ENCODE measurements around the gene TMEM115.

Gene TMEM115

GRCh38 chr3:50358911-50359759, at the start of gene TMEM115:
TSS of gene TMEM115 (minus strand) at chr3:50359521. CDS start at chr3:50359063, 458 bp downstream.
- POLR2A ChIA-PET (ENCODE audit: low non-redundant PET) = no interaction called here
- TF ChIP-seq CTCF (conservative IDR thresholded peaks at IDR 0.05; ENCODE audit: low read depth) = no peak
- H3K27ac ChIP-seq = peak within 1 kb of the TSS; percentile 77
- DNase-seq (ENCODE audit: low spot score) = peak; percentile 88
- CTCF ChIA-PET = no interaction called here

GRCh38 chr3:50408443-50408944, 49.2 kb upstream of the TMEM115 start:
- ChIA-PET POLR2A (ENCODE audit: low non-redundant PET) (no interaction called here), CTCF (no interaction called here)
- H3K27ac ChIP-seq = no peak overlapping the region
- no peak for TF ChIP-seq CTCF (conservative IDR thresholded peaks at IDR 0.05; ENCODE audit: low read depth)
- no peak for DNase-seq (ENCODE audit: low spot score)

- no peak for DNase-seq (ENCODE audit: low spot score)
- POLR2A ChIA-PET (ENCODE audit: low non-redundant PET) = no interaction called here
- TF ChIP-seq CTCF (conservative IDR thresholded peaks at IDR 0.05; ENCODE audit: low read depth) = no peak
- H3K27ac ChIP-seq = no peak overlapping the region
- CTCF ChIA-PET = no interaction called here
These were observed 47.2 kb upstream of the TMEM115 start for GRCh38 chr3:50406487-50406886.

- ChIA-PET POLR2A (ENCODE audit: low non-redundant PET) (no interaction called here), CTCF (interaction anchor here (1.0 kb wide), 1 partner anchor 11 kb away, joined by 4 read pairs; no protein-coding TSS in a partner anchor)
- DNase-seq (ENCODE audit: low spot score) = peak; percentile 12
- H3K27ac ChIP-seq = no peak overlapping the region
- no peak for TF ChIP-seq CTCF (conservative IDR thresholded peaks at IDR 0.05; ENCODE audit: low read depth)
These were observed 45.9 kb upstream of the TMEM115 start for GRCh38 chr3:50405249-50405648.

- DNase-seq (ENCODE audit: low spot score) = no peak
- CTCF ChIA-PET = interaction anchor here (0.6 kb wide), 1 partner anchor 54 kb away, joined by 3 read pairs; no protein-coding TSS in a partner anchor
- no peak for TF ChIP-seq CTCF (conservative IDR thresholded peaks at IDR 0.05; ENCODE audit: low read depth)
- H3K27ac ChIP-seq = peak overlapping the region; percentile 7; the same call in 1 of the 2 replicates
- POLR2A ChIA-PET (ENCODE audit: low non-redundant PET) = no interaction called here
These were observed 42.8 kb upstream of the TMEM115 start for GRCh38 chr3:50401978-50402595.

GRCh38 chr3:50396502-50396901, 37.2 kb upstream of the TMEM115 start:
- no peak for TF ChIP-seq CTCF (conservative IDR thresholded peaks at IDR 0.05; ENCODE audit: low read depth)
- peak; percentile 83 for DNase-seq (ENCODE audit: low spot score)
- no peak overlapping the region for H3K27ac ChIP-seq
- ChIA-PET POLR2A (ENCODE audit: low non-redundant PET) (interaction anchor here (0.5 kb wide), 1 partner anchor 1274 kb away, joined by 3 read pairs; no protein-coding TSS in a partner anchor), CTCF (interaction anchor here (0.6 kb wide), 1 partner anchor 15 kb away, joined by 3 read pairs; no protein-coding TSS in a partner anchor)

Data from RWPE1 (cell line).